ENCODE data around the gene AURKA. TPM values are rescaled to one million over a fixed set of nuclear protein-coding genes. Genes with fewer than 3 reads are reported as not detected.
A peak's percentile ranks its signal among the peaks of the same experiment; 100 is the strongest.

The AURKA gene
- total RNA-seq, 4 donors from 2014 or later = 4.7 to 7.7 (median 6.5) TPM

DNA sequence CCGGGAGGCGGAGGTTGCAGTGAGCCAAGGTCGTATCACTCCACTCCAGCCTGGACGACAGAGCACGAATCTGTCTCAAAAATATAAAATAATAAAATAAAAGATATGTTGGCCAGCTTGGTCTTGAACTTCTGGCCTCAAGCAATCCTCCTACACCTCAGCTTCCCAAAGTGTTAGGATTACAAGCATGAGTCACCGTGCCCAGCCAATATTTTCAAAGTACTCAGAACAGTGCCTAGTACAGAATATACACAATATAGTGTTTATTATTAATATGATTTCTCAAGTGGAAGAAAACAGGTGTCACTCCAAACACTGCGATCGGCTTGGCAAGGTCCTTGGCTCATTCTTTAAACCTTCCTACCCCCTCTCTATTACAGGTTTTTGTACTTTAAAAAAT is 30.1 kb downstream of the AURKA start:
- no peaks in the 10 kb centered on the region for H3K27me3 ChIP-seq
- DNase-seq = no peak
- no peak for TF ChIP-seq POLR2A (IDR thresholded peaks at IDR 0.05)
- TF ChIP-seq, protein P1, sequence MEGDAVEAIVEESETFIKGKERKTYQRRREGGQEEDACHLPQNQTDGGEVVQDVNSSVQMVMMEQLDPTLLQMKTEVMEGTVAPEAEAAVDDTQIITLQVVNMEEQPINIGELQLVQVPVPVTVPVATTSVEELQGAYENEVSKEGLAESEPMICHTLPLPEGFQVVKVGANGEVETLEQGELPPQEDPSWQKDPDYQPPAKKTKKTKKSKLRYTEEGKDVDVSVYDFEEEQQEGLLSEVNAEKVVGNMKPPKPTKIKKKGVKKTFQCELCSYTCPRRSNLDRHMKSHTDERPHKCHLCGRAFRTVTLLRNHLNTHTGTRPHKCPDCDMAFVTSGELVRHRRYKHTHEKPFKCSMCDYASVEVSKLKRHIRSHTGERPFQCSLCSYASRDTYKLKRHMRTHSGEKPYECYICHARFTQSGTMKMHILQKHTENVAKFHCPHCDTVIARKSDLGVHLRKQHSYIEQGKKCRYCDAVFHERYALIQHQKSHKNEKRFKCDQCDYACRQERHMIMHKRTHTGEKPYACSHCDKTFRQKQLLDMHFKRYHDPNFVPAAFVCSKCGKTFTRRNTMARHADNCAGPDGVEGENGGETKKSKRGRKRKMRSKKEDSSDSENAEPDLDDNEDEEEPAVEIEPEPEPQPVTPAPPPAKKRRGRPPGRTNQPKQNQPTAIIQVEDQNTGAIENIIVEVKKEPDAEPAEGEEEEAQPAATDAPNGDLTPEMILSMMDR (IDR thresholded peaks at IDR 0.05) = no peak
- H3K27ac ChIP-seq = no peak overlapping the region
- no peaks in the 10 kb centered on the region for H3K9me3 ChIP-seq
- peaks cover 0 to 16% (median 0%) of the 10 kb centered on the region in 3 donors for H3K36me3 ChIP-seq
- no peak overlapping the region for H3K4me3 ChIP-seq
- H3K4me1 ChIP-seq = peaks cover 0 to 18% (median 4%) of the 10 kb centered on the region in 4 donors

DNA sequence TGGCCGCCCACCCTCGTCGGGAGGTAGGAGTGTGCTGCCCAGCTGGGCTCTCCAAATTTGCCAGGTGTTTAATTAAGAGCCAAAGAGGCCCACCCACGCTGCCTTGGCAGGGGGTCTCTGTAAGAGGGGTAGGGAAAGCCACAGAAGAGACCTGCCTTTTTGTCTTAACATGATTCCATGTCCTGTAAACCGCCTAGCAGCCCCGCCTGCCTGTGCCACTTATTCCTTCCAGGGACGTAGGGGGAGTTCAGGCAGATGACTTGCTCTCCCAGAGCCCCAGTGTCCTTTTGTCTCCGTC is 31.2 kb downstream of the AURKA start:
- H3K36me3 ChIP-seq = peaks cover 0 to 7% (median 0%) of the 10 kb centered on the region in 3 donors
- no peaks in the 10 kb centered on the region for H3K27me3 ChIP-seq
- TF ChIP-seq, protein P1 (IDR thresholded peaks at IDR 0.05) = no peak
- TF ChIP-seq POLR2A (IDR thresholded peaks at IDR 0.05) = no peak
- H3K4me1 ChIP-seq = peaks cover 0 to 18% (median 4%) of the 10 kb centered on the region in 4 donors
- no peak for DNase-seq
- no peaks in the 10 kb centered on the region for H3K9me3 ChIP-seq
- no peak overlapping the region for H3K4me3 ChIP-seq
- H3K27ac ChIP-seq = no peak overlapping the region

DNA sequence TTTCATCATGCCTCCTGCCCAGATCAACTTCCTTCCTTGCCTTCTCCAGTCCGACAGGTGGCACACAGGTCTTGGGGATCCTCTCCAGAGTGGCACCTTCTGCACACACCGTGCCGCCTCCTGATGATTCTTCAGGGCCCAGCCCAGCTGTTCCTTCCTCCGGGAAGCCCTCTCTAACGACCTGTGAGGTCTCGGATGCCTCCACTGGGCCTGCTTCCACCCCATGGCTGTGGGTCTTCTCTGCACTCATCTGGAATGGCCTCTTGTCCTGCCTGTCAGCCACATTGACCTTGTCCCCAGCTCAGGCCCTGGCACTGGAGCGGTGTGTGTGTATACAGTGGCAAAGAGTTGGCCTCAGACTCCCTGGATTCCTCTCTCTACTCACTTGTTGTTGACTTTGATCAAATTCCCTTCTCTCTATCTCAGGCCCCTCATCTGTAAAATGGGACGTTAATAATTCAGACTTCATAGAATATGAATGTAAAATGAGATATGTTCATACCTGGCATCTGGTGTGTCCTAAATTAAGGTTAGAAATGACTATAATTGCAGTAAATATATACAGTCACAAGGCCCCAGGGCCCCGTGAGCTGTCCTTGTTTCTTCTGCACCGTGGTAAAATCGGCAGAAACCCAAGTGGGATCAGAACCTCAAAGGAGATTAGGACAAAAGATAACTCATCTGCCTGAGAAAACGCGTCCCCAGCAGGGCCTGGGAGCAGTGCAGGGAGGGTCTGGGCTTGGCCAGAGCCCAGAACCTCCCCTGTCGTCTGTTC is 31.7 kb downstream of the AURKA start:
- DNase-seq = no peak
- Histone ChIP-seq H3K9me3 (no peaks in the 10 kb centered on the region), H3K36me3 (peaks cover 0 to 2% (median 0%) of the 10 kb centered on the region in 3 donors), H3K27me3 (no peaks in the 10 kb centered on the region), H3K27ac (peak overlapping the region in 1 of 4 donors; percentile 83), H3K4me1 (peaks cover 0 to 18% (median 4%) of the 10 kb centered on the region in 4 donors), H3K4me3 (peak overlapping the region in 3 of 4 donors; percentile 84 to 100 (median 97))
- no peak for TF ChIP-seq POLR2A (IDR thresholded peaks at IDR 0.05)
- TF ChIP-seq, protein P1 (IDR thresholded peaks at IDR 0.05) = no peak

DNA sequence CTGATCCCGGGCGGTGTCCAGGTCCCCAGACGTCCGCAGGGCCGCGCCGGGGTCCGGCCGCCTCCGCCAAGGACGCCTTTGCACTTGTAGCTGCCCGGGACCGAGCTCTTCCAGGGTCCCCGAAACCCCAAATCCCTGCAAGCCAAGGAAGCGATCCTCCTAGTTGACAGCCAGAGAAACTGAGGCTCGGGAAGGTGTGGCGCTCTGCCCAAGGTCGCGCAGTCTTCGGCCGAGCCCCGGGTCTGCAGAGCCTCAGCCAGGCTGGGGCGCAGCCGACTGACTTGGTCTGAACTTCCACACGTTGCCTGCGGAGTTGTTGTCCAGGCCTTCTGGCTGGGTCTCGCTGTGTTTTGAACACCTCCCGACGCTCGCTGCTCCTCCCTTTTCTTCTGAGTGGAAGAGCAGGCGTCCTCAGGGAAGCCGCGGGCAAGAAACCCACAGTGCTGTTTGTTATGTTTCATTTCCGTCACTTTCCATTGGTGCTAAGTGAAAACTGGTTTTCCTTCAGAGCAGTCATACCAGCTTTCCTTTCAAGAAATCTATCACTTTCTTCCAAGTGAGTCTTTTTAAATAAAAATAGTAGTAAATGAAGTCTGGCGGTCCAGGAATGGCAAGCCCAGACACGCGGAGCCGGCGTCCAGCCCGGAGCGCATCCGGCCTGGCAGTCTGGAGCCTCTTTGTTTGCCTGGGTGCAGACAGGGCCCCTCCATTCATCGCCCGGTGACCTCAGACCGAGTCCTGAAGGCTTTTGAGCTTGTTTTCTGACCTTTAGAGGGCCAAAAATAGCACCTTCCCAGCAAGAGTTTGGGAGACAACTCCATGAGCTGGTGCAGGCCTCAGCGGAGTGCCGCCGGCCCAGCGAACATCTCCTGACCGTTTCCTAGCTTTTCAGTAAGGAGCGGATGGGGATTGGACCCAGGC is 32.5 kb downstream of the AURKA start:
- Histone ChIP-seq H3K27ac (peak overlapping the region; percentile 61 to 83 (median 76)), H3K9me3 (no peaks in the 10 kb centered on the region), H3K4me1 (peaks cover 0 to 18% (median 4%) of the 10 kb centered on the region in 4 donors), H3K36me3 (no peaks in the 10 kb centered on the region), H3K27me3 (no peaks in the 10 kb centered on the region), H3K4me3 (peak overlapping the region; percentile 59 to 100 (median 90))
- peak; percentile 19 to 65 (median 59) for DNase-seq
- no peak for TF ChIP-seq POLR2A (IDR thresholded peaks at IDR 0.05)
- TF ChIP-seq, protein P1 (IDR thresholded peaks at IDR 0.05) = no peak

DNA sequence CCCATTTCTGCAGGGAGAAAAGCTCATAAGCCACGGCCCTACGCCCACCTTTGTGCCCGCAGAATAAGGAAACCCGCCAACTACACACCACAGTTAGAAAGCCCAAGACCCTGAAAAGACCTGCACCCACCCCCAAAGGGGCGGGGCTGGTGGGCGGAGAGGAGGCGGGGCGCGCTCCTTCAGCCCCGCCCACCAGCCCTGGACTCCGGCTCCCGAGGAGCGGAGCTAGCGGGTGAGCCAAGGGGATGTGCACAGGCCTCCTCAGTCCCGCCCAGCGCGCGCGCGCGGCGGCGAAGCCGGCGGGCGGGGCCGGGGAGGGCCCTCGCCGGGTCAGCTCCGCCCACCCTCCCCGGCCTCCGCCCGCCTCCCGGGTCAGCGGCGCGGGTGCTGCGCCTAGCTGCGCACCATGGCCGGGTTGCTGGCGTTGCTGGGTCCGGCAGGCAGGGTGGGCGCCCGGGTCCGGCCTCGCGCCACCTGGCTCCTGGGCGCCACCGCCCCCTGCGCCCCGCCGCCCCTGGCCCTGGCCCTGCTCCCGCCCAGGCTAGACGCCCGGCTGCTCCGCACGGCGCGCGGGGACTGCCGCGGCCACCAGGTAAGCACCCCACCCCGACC is 33.3 kb downstream of the AURKA start, which contains the start of gene FAM210B:
Gene FAM210B (plus strand): TSS at position 375 of the 612 bp plus-strand sequence. CDS start 32 bp downstream, at position 407.
- Histone ChIP-seq H3K27ac (peak within 1 kb of the TSS; percentile 61 to 83 (median 76)), H3K4me3 (peak within 1 kb of the TSS; percentile 59 to 100 (median 90)), H3K9me3 (no peaks in the 10 kb centered on the region), H3K27me3 (no peaks in the 10 kb centered on the region), H3K36me3 (no peaks in the 10 kb centered on the region), H3K4me1 (peaks cover 0 to 18% (median 4%) of the 10 kb centered on the region in 4 donors)
- DNase-seq = peak; percentile 76 to 93 (median 91)
- TF ChIP-seq, protein P1 (IDR thresholded peaks at IDR 0.05) = no peak
- TF ChIP-seq POLR2A (IDR thresholded peaks at IDR 0.05) = peak in 1 of 2 donors; percentile 35
